Anterior cingulate cortex (tissue), 58 donors: ENCODE measurements around the gene MEN1.

Experiments
- DNase-seq, 58 donors: peaks; one replicate each; lab custom pipeline; 2025; lab: John Stamatoyannopoulos, UW

Gene MEN1

GRCh38 chr11:64803158-64803845 is 7.0 kb downstream of the MEN1 start, which contains the start of gene MAP4K2:
MAP4K2 (minus strand) TSS chr11:64803214; CDS start chr11:64803149, 65 bp downstream.
- peak in 55 of 58 donors; percentile 9 to 85 (median 67) for DNase-seq

GRCh38 chr11:64802370-64803157 is 7.8 kb downstream of the MEN1 start:
- DNase-seq, result peak in 4 of 58 donors; percentile 49 to 61 (median 51)

- DNase-seq, result no peak
Observed at GRCh38 chr11:64801561-64802369, 8.6 kb downstream of the MEN1 start.

GRCh38 chr11:64801158-64801464 is 9.2 kb downstream of the MEN1 start:
- no peak for DNase-seq

- DNase-seq, result no peak
Observed at GRCh38 chr11:64800303-64801157, 9.8 kb downstream of the MEN1 start.

- DNase-seq, result no peak
Observed at GRCh38 chr11:64799623-64800302, 10.6 kb downstream of the MEN1 start.

- no peak for DNase-seq
Observed at GRCh38 chr11:64799256-64799622, 11.1 kb downstream of the MEN1 start.

- DNase-seq, result no peak
Observed at GRCh38 chr11:64796757-64797541, 13.4 kb downstream of the MEN1 start.

GRCh38 chr11:64796047-64796756 is 14.1 kb downstream of the MEN1 start:
- DNase-seq, result no peak

GRCh38 chr11:64794526-64794925 is 15.8 kb downstream of the MEN1 start:
- no peak for DNase-seq

GRCh38 chr11:64793271-64794160 is 16.8 kb downstream of the MEN1 start:
- no peak for DNase-seq

GRCh38 chr11:64792482-64792881 is 17.9 kb downstream of the MEN1 start:
- DNase-seq, result no peak

GRCh38 chr11:64791781-64792291 is 18.5 kb downstream of the MEN1 start:
- DNase-seq, result no peak

GRCh38 chr11:64790205-64791095 is 19.9 kb downstream of the MEN1 start:
- DNase-seq, result no peak

GRCh38 chr11:64789331-64790204 is 20.8 kb downstream of the MEN1 start:
- no peak for DNase-seq
